Activated T-cell treated with anti-CD3 and anti-CD28 coated beads, Interleukin-2, amount 50 U/mL, for 4 hours (primary cell): ENCODE measurements around the gene ST6GALNAC3. TPM values are rescaled to one million over a fixed set of nuclear protein-coding genes. Genes with fewer than 3 reads are reported as not detected.

Source experiments
- ATAC-seq, 2 donors: fragments of 200-7000 bp; cut with Tn5 transposase; one replicate each; pipeline ENCODE4 v1.10.0; 2021
- DNase-seq: peaks from one replicate; pipeline ENCODE4 v3.0.0-alpha.2; 2020
- H3K27me3 Mint-ChIP-seq: one replicate; pipeline ENCODE4 v1.8.0; 2021; ENCODE audit warnings: low read depth, mixed read lengths
- H3K36me3 Mint-ChIP-seq: one replicate; pipeline ENCODE4 v1.8.0; 2022; ENCODE audit warnings: mixed read lengths; ENCODE audit not compliant: insufficient read depth
- H3K4me1 Mint-ChIP-seq: one replicate; pipeline ENCODE4 v1.8.0; 2021; ENCODE audit warnings: low read depth, mixed read lengths
- H3K4me3 Mint-ChIP-seq: one replicate; pipeline ENCODE4 v1.8.0; 2021; ENCODE audit warnings: mild to moderate bottlenecking, moderate library complexity, mixed read lengths
- H3K9me3 Mint-ChIP-seq: one replicate; pipeline ENCODE4 v1.8.0; 2021; ENCODE audit warnings: mixed read lengths
- total RNA-seq, 3 donors: library from RNA; stranded (reverse); gene quantifications; one replicate each; pipeline ENCODE4 v1.2.1, GENCODE V29; 2021

Gene ST6GALNAC3
- total RNA-seq, 3 donors from 2014 or later, result 0.24 to 0.73 (median 0.53) TPM

GRCh38 chr1:76257823-76258222, 183.3 kb downstream of the ST6GALNAC3 start:
- Mint-ChIP-seq H3K27me3 (no peaks in the 10 kb centered on the region), H3K4me1 (peaks cover 59% of the 10 kb centered on the region), H3K36me3 (peaks cover 1% of the 10 kb centered on the region), H3K4me3 (no peak overlapping the region), H3K9me3 (no peaks in the 10 kb centered on the region)
- no peak for DNase-seq
- peak; percentile 61 to 73 for ATAC-seq

- ATAC-seq (no peak), DNase-seq (no peak)
- Mint-ChIP-seq H3K4me3 (no peak overlapping the region), H3K4me1 (peaks cover 55% of the 10 kb centered on the region), H3K27me3 (no peaks in the 10 kb centered on the region), H3K36me3 (no peaks in the 10 kb centered on the region), H3K9me3 (no peaks in the 10 kb centered on the region)
Measured at GRCh38 chr1:76259270-76259669, 184.7 kb downstream of the ST6GALNAC3 start.

- no peak for ATAC-seq
- DNase-seq, result no peak
- no peaks in the 10 kb centered on the region for H3K9me3 Mint-ChIP-seq
- no peaks in the 10 kb centered on the region for H3K27me3 Mint-ChIP-seq
- H3K4me1 Mint-ChIP-seq, result peaks cover 46% of the 10 kb centered on the region
- no peak overlapping the region for H3K4me3 Mint-ChIP-seq
- no peaks in the 10 kb centered on the region for H3K36me3 Mint-ChIP-seq
Measured at GRCh38 chr1:76260279-76260678, 185.7 kb downstream of the ST6GALNAC3 start.

GRCh38 chr1:76262601-76263000, 188.1 kb downstream of the ST6GALNAC3 start:
- no peak for ATAC-seq
- Mint-ChIP-seq H3K36me3 (no peaks in the 10 kb centered on the region), H3K27me3 (no peaks in the 10 kb centered on the region), H3K4me3 (no peak overlapping the region), H3K4me1 (peaks cover 41% of the 10 kb centered on the region), H3K9me3 (no peaks in the 10 kb centered on the region)
- no peak for DNase-seq

DNA sequence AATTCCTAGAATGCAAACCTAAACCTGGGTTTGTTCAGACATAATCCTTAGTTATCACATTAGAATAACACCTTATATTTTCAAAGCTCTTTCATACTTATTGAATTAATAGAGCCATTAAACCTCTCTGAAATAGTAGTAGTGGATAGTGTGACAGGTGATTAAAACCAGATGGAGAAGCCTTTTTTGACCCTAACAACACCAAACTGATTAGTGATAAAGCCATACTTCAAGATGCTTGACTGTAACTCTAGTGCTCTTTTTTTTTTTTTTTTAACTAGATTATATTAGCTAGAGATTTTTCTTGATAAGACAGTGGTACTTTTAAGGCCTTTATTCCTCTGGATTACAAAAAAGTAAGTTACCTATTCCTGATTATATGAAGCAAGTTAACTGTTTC, 190.1 kb downstream of the ST6GALNAC3 start:
- Mint-ChIP-seq H3K36me3 (no peaks in the 10 kb centered on the region), H3K4me1 (peaks cover 43% of the 10 kb centered on the region), H3K27me3 (no peaks in the 10 kb centered on the region), H3K9me3 (no peaks in the 10 kb centered on the region), H3K4me3 (no peak overlapping the region)
- DNase-seq (no peak), ATAC-seq (no peak)

GRCh38 chr1:76266762-76267161, 192.2 kb downstream of the ST6GALNAC3 start:
- H3K9me3 Mint-ChIP-seq, result no peaks in the 10 kb centered on the region
- peaks cover 51% of the 10 kb centered on the region for H3K4me1 Mint-ChIP-seq
- H3K27me3 Mint-ChIP-seq, result no peaks in the 10 kb centered on the region
- DNase-seq (no peak), ATAC-seq (no peak)
- no peaks in the 10 kb centered on the region for H3K36me3 Mint-ChIP-seq
- no peak overlapping the region for H3K4me3 Mint-ChIP-seq

- ATAC-seq (peak; percentile 61 to 77), DNase-seq (no peak)
- peaks cover 54% of the 10 kb centered on the region for H3K4me1 Mint-ChIP-seq
- H3K36me3 Mint-ChIP-seq, result no peaks in the 10 kb centered on the region
- H3K27me3 Mint-ChIP-seq, result no peaks in the 10 kb centered on the region
- no peaks in the 10 kb centered on the region for H3K9me3 Mint-ChIP-seq
- peak overlapping the region; percentile 28 for H3K4me3 Mint-ChIP-seq
Measured at GRCh38 chr1:76267631-76268030, 193.1 kb downstream of the ST6GALNAC3 start.

- peak overlapping the region; percentile 28 for H3K4me3 Mint-ChIP-seq
- no peak for ATAC-seq
- H3K36me3 Mint-ChIP-seq, result no peaks in the 10 kb centered on the region
- DNase-seq, result no peak
- H3K4me1 Mint-ChIP-seq, result peaks cover 57% of the 10 kb centered on the region
- no peaks in the 10 kb centered on the region for H3K27me3 Mint-ChIP-seq
- no peaks in the 10 kb centered on the region for H3K9me3 Mint-ChIP-seq
Measured at GRCh38 chr1:76268341-76268740, 193.8 kb downstream of the ST6GALNAC3 start.

- DNase-seq (no peak), ATAC-seq (peak; percentile 34 to 55)
- no peak overlapping the region for H3K4me3 Mint-ChIP-seq
- no peaks in the 10 kb centered on the region for H3K36me3 Mint-ChIP-seq
- H3K27me3 Mint-ChIP-seq, result no peaks in the 10 kb centered on the region
- H3K9me3 Mint-ChIP-seq, result no peaks in the 10 kb centered on the region
- peaks cover 59% of the 10 kb centered on the region for H3K4me1 Mint-ChIP-seq
Measured at GRCh38 chr1:76269155-76269554, 194.6 kb downstream of the ST6GALNAC3 start.

DNA sequence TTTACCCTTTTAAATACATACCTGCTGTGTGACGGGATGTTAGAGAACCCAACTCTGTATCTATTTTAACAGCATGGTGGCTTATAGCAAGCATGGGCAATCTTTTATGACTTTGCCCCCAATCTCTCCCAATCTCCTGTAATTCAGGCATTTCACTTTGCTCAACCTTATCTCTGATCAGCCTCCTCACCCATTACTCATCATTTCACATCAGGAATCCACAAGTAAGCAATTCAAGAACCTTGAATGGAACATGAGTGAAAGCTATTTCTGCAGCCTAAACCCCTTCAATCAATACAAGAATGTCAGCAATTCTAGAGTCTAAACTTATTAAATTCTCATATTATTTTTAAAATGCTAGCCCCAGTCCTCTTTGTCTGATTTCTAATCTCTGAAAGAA, 199.8 kb downstream of the ST6GALNAC3 start:
- H3K4me1 Mint-ChIP-seq, result peaks cover 31% of the 10 kb centered on the region
- peak in 1 of 2 donors; percentile 28 for ATAC-seq
- H3K27me3 Mint-ChIP-seq, result no peaks in the 10 kb centered on the region
- H3K4me3 Mint-ChIP-seq, result no peak overlapping the region
- no peaks in the 10 kb centered on the region for H3K9me3 Mint-ChIP-seq
- no peaks in the 10 kb centered on the region for H3K36me3 Mint-ChIP-seq
- DNase-seq, result no peak

DNA sequence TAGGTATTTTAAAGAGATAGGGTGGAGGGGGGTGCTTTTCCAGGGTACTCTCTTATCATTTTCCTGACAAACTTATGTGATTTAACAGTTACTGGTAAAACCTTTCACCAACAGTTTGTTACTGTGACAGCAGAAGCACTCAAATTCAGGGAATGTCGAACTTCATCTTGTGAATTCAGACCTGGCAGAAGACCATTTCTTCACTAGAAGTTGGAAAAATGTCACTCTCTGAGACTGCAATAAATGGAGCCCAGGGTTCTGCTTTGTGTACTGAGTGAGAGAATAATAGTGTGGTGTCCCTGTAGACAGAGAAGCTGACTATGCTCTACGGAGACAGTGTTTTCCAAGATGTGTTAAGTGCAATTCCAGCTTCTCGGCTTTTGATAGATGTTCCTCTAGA, 200.2 kb downstream of the ST6GALNAC3 start:
- no peak for ATAC-seq
- peaks cover 27% of the 10 kb centered on the region for H3K4me1 Mint-ChIP-seq
- no peak overlapping the region for H3K4me3 Mint-ChIP-seq

GRCh38 chr1:76278711-76279100, 204.2 kb downstream of the ST6GALNAC3 start:
- no peaks in the 10 kb centered on the region for H3K27me3 Mint-ChIP-seq
- no peak for DNase-seq

More for the DNA sequence above, 200.2 kb downstream of the ST6GALNAC3 start:
- Mint-ChIP-seq H3K9me3 (no peaks in the 10 kb centered on the region), H3K27me3 (no peaks in the 10 kb centered on the region), H3K36me3 (no peaks in the 10 kb centered on the region)
- no peak for DNase-seq

GRCh38 chr1:76279101-76279748, 204.7 kb downstream of the ST6GALNAC3 start:
- DNase-seq, result no peak
- H3K4me3 Mint-ChIP-seq, result no peak overlapping the region
- no peaks in the 10 kb centered on the region for H3K9me3 Mint-ChIP-seq
- peak in 1 of 2 donors; percentile 14 for ATAC-seq
- no peaks in the 10 kb centered on the region for H3K4me1 Mint-ChIP-seq
- no peaks in the 10 kb centered on the region for H3K36me3 Mint-ChIP-seq
- H3K27me3 Mint-ChIP-seq, result no peaks in the 10 kb centered on the region

More at GRCh38 chr1:76278711-76279100, 204.2 kb downstream of the ST6GALNAC3 start:
- Mint-ChIP-seq H3K36me3 (no peaks in the 10 kb centered on the region), H3K9me3 (no peaks in the 10 kb centered on the region), H3K4me1 (peaks cover 1% of the 10 kb centered on the region), H3K4me3 (no peak overlapping the region)
- ATAC-seq, result no peak

DNA sequence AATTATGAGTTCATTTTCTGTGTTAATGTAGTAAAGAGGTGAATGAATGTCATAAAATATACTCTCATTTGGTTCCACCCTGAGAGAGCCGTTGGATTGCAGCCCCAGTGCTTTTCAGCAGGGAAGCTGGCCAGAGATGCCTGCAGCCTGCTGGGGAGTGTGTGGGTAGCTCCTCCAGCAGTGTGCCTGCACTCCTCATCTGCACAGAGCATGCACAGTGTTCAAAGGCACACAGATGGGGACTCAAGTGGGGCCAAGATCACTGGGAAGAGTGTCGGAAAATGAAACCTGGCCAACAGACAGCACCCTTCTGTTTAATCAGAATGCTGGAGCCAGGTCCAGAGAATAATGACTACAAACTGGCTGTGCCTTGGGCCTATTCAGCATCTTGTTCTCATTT, 206.8 kb downstream of the ST6GALNAC3 start:
- DNase-seq (no peak), ATAC-seq (no peak)
- Mint-ChIP-seq H3K27me3 (no peaks in the 10 kb centered on the region), H3K36me3 (no peaks in the 10 kb centered on the region), H3K9me3 (no peaks in the 10 kb centered on the region), H3K4me1 (peaks cover 13% of the 10 kb centered on the region), H3K4me3 (no peak overlapping the region)

DNA sequence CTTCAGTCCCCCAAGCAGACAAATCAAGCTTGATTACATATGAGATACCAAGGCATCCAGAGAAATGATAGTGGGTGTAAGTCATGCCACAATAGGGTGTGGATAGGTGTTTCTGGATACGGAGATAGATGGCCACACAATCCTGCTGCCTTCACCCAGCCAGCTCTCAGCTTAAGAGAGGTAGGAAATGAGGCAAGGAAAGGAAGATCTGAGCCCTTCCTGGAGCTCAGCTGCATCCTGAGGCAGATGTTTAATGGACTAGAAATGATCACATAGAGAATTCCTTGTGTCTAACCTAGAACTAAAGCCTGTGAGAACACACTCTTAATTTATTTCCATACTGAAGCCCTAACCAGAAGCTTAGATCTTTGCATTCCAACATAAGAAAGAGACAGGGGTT, 210.3 kb downstream of the ST6GALNAC3 start:
- peaks cover 36% of the 10 kb centered on the region for H3K4me1 Mint-ChIP-seq
- no peaks in the 10 kb centered on the region for H3K9me3 Mint-ChIP-seq
- no peaks in the 10 kb centered on the region for H3K36me3 Mint-ChIP-seq
- H3K4me3 Mint-ChIP-seq, result no peak overlapping the region
- no peaks in the 10 kb centered on the region for H3K27me3 Mint-ChIP-seq
- no peak for ATAC-seq
- no peak for DNase-seq
